ENCODE data around the gene MYO1C.

GRCh38 chr17:1474402-1475189 is 17.9 kb downstream of the MYO1C start:
- TF ChIP-seq, protein P1, sequence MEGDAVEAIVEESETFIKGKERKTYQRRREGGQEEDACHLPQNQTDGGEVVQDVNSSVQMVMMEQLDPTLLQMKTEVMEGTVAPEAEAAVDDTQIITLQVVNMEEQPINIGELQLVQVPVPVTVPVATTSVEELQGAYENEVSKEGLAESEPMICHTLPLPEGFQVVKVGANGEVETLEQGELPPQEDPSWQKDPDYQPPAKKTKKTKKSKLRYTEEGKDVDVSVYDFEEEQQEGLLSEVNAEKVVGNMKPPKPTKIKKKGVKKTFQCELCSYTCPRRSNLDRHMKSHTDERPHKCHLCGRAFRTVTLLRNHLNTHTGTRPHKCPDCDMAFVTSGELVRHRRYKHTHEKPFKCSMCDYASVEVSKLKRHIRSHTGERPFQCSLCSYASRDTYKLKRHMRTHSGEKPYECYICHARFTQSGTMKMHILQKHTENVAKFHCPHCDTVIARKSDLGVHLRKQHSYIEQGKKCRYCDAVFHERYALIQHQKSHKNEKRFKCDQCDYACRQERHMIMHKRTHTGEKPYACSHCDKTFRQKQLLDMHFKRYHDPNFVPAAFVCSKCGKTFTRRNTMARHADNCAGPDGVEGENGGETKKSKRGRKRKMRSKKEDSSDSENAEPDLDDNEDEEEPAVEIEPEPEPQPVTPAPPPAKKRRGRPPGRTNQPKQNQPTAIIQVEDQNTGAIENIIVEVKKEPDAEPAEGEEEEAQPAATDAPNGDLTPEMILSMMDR (IDR thresholded peaks at IDR 0.05; ENCODE audit: low read depth, low read length) = no peak
- TF ChIP-seq POLR2A (IDR thresholded peaks at IDR 0.05; ENCODE audit: extremely low read depth, insufficient read length) = no peak

All from NB4 (cell line).